T-helper 9 cell (primary cell): Measurements from ENCODE around the gene CYP4F12.
"Not testable (repeated sequence)": the region's sequence is repeated elsewhere in the genome, so short reads cannot be mapped to it uniquely, and the experiment has no call there.

Experiments used
- DNase-seq: peaks from one replicate; pipeline ENCODE4 v3.0.0-alpha.2; 2020

CYP4F12 gene

DNA sequence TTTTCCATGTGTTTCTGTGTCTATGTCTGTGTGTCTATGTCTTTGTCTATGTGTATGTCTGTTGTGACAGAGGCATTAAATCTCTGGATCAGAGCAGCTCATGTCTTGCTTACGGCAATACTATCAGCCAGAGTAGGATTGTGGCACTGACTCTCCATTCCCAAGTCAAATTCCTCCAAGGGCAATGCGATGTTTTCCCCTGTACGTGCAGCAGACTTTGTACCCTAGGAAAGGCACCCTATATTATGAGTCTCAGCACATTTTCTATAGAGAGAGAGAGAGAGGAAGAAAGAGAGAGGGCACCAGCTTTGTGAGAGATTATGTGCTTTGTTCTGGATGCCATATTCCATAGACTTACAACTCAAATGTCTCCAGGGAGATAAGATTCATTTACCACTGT lies 21.1 kb upstream of the CYP4F12 start:
- DNase-seq = no peak

DNA sequence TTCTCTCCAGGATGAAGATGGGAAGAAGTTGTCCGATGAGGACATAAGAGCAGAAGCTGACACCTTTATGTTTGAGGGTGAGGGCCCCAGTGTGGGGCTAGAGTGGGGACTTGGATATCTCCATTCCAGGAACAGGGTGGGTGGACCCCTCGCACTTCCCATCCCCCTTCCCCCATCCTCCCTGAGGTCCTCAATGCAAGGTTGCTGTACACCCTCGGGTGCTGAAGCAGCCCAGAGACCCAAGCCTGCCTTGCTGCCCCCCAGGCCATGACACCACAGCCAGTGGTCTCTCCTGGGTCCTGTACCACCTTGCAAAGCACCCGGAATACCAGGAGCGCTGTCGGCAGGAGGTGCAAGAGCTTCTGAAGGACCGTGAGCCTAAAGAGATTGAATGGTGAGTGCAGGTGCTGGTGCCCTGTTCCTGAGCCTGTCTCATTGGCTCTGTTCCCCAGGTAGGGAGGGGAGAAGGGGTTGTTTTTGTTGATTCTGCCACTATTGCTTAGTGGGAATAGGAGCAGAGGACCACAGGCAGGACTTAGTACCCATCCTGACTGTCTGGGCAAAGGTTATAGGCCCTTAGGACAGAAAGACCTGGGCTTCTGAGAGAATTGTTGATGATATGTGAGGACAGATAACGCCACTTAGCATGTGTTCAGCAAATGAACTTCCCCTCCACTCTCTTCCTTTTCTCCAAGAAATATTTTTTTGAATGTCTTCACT lies 20.2 kb upstream of the CYP4F12 start:
- DNase-seq = no peak

GRCh38 chr19:15656467-15656866 lies 16.4 kb upstream of the CYP4F12 start:
- DNase-seq = no peak

DNA sequence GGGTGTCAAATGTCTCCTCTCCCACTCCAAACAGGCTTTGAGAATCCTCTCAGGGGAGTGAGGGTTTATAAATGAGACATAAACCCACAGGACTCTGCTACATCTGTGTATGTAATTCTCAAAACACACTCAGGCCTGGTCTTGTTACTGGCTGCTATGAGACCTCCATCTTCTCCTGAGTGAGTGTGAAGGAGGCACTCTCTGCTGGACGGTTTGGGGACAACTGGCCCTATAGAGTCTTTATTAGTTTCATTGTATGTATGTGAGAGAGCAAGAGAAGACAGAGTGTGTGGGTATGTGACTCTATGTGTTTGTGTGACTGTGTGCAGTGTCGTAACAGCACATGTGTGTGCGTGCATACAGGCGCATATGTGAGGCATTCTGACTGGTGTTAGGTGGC lies 9.6 kb upstream of the CYP4F12 start:
- no peak for DNase-seq

DNA sequence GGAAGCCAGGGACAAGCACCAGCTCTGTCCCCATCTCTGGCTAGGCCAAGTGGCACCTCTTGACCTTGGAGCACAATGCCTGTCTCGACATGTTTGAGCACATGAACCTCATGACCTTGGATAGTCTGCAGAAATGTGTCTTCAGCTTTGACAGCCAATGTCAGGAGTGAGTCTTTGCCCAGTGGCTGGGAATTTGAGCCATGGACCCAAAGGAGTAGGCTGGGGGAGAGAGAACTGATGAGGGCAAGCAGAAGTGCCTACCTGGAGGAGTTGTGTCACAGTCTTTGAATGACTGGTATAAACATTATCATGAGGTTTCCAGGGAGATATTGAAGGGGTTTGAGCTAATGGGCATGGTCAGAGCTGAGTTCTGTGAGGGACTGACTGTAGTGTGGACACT lies 6.7 kb upstream of the CYP4F12 start:
- DNase-seq = no peak

GRCh38 chr19:15666883-15667282 lies 6.0 kb upstream of the CYP4F12 start:
- DNase-seq = no peak

GRCh38 chr19:15669440-15669839 lies 3.4 kb upstream of the CYP4F12 start:
- DNase-seq = no peak

- DNase-seq = no peak
Observed at GRCh38 chr19:15669891-15670290, 3.0 kb upstream of the CYP4F12 start.

DNA sequence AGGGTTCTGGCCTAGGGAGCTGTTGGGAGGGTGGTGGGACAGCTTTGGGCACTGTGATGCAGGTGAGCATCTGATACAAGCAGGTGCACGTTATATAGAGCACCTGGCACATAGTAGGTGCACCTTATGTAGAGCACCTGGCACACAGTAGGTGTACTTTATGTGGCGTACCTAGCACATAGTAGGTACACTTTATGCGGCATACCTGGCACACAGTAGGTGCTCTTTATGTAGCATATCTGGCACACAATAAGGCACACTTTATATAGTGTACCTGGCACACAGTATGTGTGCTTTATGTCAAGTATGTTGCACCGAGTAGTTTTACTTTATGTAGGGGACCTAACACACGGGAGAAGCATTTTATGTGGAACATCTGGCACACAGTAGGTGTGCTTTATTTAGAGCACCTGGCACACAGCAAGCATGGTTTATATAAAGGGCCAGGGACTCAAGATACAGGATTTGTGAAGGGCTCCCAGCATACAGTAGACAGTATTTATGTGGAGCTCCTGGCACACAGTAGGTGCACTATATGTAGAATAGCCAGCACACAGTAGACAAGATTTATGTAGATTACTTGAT lies 1.6 kb upstream of the CYP4F12 start:
- no peak for DNase-seq

DNA sequence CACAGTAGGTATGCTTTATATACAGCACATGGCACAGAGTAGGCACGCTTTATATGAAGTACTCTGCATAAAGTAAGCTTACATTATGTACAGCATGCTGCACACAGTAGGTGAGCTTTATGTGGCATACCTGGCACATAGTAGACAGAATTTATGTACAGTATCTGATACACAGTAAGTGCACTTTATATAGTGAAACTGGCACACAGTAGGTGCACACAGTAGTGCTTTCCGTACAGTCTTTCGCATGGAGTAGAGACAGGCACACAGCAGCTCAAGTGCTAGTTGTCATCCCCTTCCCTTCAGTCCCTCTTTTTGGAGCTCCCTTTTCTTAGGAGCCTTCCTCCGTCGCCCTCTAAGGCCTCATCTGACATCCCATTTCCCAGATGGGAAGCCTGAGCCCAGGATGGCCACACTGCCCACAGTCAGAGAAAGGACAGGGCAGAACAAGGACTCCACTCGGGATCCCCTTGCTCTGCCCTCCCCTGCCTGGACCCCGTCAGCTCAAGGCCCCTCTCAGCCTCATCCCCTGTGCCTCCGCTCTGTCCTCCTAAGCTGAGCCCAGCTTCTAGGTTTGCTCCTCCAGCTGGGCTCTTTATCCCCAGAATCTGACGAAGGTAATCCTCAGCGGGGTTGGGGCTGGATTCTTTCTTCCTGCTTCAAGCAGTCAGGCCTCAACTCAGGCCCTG lies 852 bp upstream of the CYP4F12 start:
- DNase-seq = no peak

- DNase-seq = no peak
Observed at GRCh38 chr19:15673176-15673654, 328 bp downstream of the CYP4F12 start.

GRCh38 chr19:15675560-15675959 lies 2.7 kb downstream of the CYP4F12 start:
- no peak for DNase-seq

GRCh38 chr19:15679089-15679488 lies 6.2 kb downstream of the CYP4F12 start:
- no peak for DNase-seq

- not testable (repeated sequence) for DNase-seq
Observed at GRCh38 chr19:15679865-15680264, 7.0 kb downstream of the CYP4F12 start.

DNA sequence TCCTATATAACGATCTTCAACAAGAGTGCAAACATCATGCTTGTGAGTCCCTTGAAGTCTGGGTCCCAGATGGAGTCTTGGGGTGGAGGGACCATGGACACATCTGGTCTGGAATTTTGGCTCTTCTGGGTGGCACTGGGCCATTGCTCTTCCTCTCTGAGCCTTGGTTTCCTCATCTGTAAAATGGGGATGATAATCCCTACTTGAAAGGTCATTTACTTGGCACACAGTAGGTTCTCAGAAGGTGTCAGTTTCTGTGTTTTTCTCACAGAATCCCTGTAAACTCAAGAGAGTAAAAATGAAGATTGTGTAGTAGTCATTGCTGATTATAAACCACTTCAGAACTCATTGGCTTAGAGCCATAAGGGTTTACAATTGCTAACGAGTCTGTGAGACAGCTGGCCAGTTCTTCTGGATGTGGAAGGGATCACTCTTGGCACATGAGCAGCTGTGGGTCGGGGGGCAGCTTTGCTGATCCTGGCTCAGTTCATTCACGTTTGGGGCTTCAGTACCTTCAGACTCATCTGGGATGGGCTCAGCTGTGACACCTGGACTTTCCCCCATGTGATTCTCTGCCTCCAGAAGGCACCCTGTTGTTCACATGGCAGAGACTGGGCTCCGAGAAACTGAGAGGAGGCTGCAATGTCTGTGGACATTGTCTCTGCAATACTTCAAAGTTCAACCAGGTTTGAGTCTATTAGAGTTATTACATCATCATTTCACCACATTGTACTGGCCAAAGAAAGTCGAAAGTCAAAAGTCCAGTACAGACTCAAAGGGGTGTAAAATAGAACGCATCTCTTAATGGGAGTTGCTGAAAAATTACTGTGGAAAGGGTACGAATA lies 7.8 kb downstream of the CYP4F12 start:
- no peak for DNase-seq

DNA sequence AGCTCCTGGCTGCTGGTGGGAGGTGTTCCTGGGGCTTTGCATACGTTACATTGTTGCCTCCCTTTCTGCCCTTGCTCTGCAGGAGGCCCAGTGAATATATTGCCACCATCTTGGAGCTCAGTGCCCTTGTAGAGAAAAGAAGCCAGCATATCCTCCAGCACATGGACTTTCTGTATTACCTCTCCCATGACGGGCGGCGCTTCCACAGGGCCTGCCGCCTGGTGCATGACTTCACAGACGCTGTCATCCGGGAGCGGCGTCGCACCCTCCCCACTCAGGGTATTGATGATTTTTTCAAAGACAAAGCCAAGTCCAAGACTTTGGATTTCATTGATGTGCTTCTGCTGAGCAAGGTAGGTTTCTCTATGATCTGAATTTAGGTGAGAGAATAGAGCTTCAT lies 10.5 kb downstream of the CYP4F12 start:
- DNase-seq = no peak

GRCh38 chr19:15684828-15685227 lies 11.9 kb downstream of the CYP4F12 start:
- DNase-seq = no peak

GRCh38 chr19:15696654-15697194 lies 23.8 kb downstream of the CYP4F12 start:
- DNase-seq = no peak

GRCh38 chr19:15701757-15702533 lies 29.1 kb downstream of the CYP4F12 start:
- DNase-seq = no peak

- DNase-seq = no peak
Observed at GRCh38 chr19:15702534-15702930, 29.6 kb downstream of the CYP4F12 start.

- no peak for DNase-seq
Observed at GRCh38 chr19:15714638-15715037, 41.8 kb downstream of the CYP4F12 start.

DNA sequence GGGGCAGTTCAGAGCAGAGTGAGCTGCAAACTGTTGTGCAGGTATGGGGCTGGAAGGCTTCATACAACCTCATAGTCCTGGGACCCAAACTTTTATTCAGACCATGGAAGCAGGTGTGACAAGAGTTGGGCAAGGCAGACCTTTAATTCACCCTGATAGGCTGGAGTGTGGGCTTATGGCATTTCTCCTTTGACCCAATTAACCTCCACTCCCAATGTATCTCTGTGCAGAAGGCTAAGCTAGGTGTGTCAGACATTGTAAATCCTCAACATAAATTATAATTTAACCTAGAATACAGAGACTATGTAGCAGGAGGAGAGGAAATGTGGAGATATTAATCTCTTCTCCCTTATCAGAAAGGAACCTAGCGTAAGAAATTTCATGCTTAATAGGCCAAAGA lies 42.8 kb downstream of the CYP4F12 start:
- DNase-seq = no peak
